Naive thymus-derived CD8-positive, alpha-beta T cell (primary cell): ENCODE measurements around the gene NINJ2. TPM values are rescaled to one million over a fixed set of nuclear protein-coding genes. Genes with fewer than 3 reads are reported as not detected.
"Not testable (repeated sequence)": the region's sequence is repeated elsewhere in the genome, so short reads cannot be mapped to it uniquely, and the experiment has no call there.

Source experiments
- ATAC-seq, 2 donors: fragments of 150-1000 bp; cut with Tn5 transposase in 1 of 2; sonication (Bioruptor Pico), chemical (Tn5 transposase) in 1 of 2; 1 replicate in 1 of 2; 2 replicates in 1 of 2; pipeline ENCODE4 v1.10.0; 2021; ENCODE audit warnings: mild to moderate bottlenecking in 2 of 2, moderate library complexity in 2 of 2
- POLR2A ChIA-PET: fragments of 350-600 bp; sonication (Branson Sonifier 250); formaldehyde crosslinking; loops from one replicate; lab custom pipeline; 2021; ENCODE audit warnings: antibody characterized with exemption; lab: Charles Lee
- DNase-seq, 10 donors: peaks; one replicate each; pipeline versions ENCODE4 v3.0.0 to v3.0.0-alpha.2; 2020 to 2022
- H3K27ac Mint-ChIP-seq, 10 donors: one replicate each; pipeline ENCODE4 v1.8.0; 2020 to 2022; ENCODE audit warnings: mild to moderate bottlenecking in 10 of 10, mixed read lengths in 10 of 10, moderate library complexity in 4 of 10, inconsistent platforms in 1 of 10
- H3K27me3 Mint-ChIP-seq, 5 donors: one replicate each; pipeline ENCODE4 v1.8.0; 2021 to 2022; ENCODE audit warnings: mixed read lengths in 5 of 5
- H3K36me3 Mint-ChIP-seq, 3 donors: one replicate each; pipeline ENCODE4 v1.8.0; 2020 to 2022; ENCODE audit warnings: mixed read lengths in 3 of 3, mild to moderate bottlenecking in 2 of 3, inconsistent platforms in 1 of 3
- H3K4me1 Mint-ChIP-seq, 4 donors: one replicate each; pipeline ENCODE4 v1.8.0; 2021 to 2022; ENCODE audit warnings: mixed read lengths in 4 of 4
- H3K4me3 Mint-ChIP-seq, 10 donors: one replicate each; pipeline ENCODE4 v1.8.0; 2020 to 2022; ENCODE audit warnings: mild to moderate bottlenecking in 10 of 10, mixed read lengths in 10 of 10, moderate library complexity in 6 of 10, inconsistent platforms in 1 of 10
- H3K9me3 Mint-ChIP-seq, 9 donors: one replicate each; pipeline ENCODE4 v1.8.0; 2020 to 2022; ENCODE audit warnings: mixed read lengths in 9 of 9, mild to moderate bottlenecking in 3 of 9, inconsistent platforms in 1 of 9, moderate library complexity in 1 of 9
- polyA plus RNA-seq, 3 donors: library from polyadenylated mRNA; unstranded; fragments of 300-500 nt; fragmentation: Illumina TruSeq; gene quantifications; one replicate each; pipeline ENCODE4 v1.2.3, GENCODE V29; 2021
- total RNA-seq, 8 experiments: library from RNA in 2 of 8; stranded (reverse) in 2 of 8; gene quantifications; one replicate each; pipeline ENCODE4 v1.2.3 and lab custom pipeline; 2021 to 2026

Gene NINJ2
- total and polyA plus RNA-seq, 5 experiments from 2014 or later = 0.85 to 5.1 (median 3.9) TPM

GRCh38 chr12:646442-647384 is 16.5 kb downstream of the NINJ2 start:
- H3K4me1 Mint-ChIP-seq = peaks cover 13 to 44% (median 43%) of the 10 kb centered on the region in 4 donors

GRCh38 chr12:645563-646071 is 17.6 kb downstream of the NINJ2 start:
- Mint-ChIP-seq H3K27me3 (no peaks in the 10 kb centered on the region), H3K9me3 (no peaks in the 10 kb centered on the region), H3K4me3 (peak overlapping the region in 1 of 10 donors; percentile 2), H3K27ac (peak overlapping the region in 7 of 10 donors; percentile 33 to 94 (median 64)), H3K36me3 (no peaks in the 10 kb centered on the region), H3K4me1 (peaks cover 13 to 47% (median 40%) of the 10 kb centered on the region in 4 donors)
- no peak for DNase-seq
- POLR2A ChIA-PET = interaction anchor here (1.1 kb wide), 2 partner anchors 105 to 106 kb away, joined by 3 to 6 read pairs; partner anchors contain the start of gene WNK1
- ATAC-seq = no peak

More at GRCh38 chr12:646442-647384, 16.5 kb downstream of the NINJ2 start:
- ATAC-seq (no peak), DNase-seq (no peak)
- POLR2A ChIA-PET = interaction anchor here (1.1 kb wide), 1 partner anchor 104 kb away, joined by 6 read pairs; no protein-coding TSS in a partner anchor
- Mint-ChIP-seq H3K27me3 (no peaks in the 10 kb centered on the region), H3K4me3 (peak overlapping the region in 1 of 10 donors; percentile 5), H3K36me3 (no peaks in the 10 kb centered on the region), H3K27ac (peak overlapping the region in 6 of 10 donors; percentile 7 to 81 (median 46)), H3K9me3 (no peaks in the 10 kb centered on the region)

- H3K27ac Mint-ChIP-seq = peak overlapping the region in 6 of 10 donors; percentile 9 to 98 (median 92)
- no peaks in the 10 kb centered on the region for H3K27me3 Mint-ChIP-seq
- ATAC-seq (no peak), DNase-seq (no peak)
- POLR2A ChIA-PET = interaction anchor here (1.1 kb wide), 2 partner anchors 106 to 107 kb away, joined by 3 to 6 read pairs; partner anchors contain the start of gene WNK1
- H3K36me3 Mint-ChIP-seq = no peaks in the 10 kb centered on the region
- peak overlapping the region in 1 of 10 donors; percentile 28 for H3K4me3 Mint-ChIP-seq
- peaks cover 14 to 53% (median 44%) of the 10 kb centered on the region in 4 donors for H3K4me1 Mint-ChIP-seq
- H3K9me3 Mint-ChIP-seq = no peaks in the 10 kb centered on the region
Observed at GRCh38 chr12:644818-645552, 18.3 kb downstream of the NINJ2 start.

- H3K27me3 Mint-ChIP-seq = no peaks in the 10 kb centered on the region
- H3K4me1 Mint-ChIP-seq = peaks cover 20 to 60% (median 50%) of the 10 kb centered on the region in 4 donors
- no peak for ATAC-seq
- peak overlapping the region; percentile 55 to 92 (median 82) for H3K4me3 Mint-ChIP-seq
- H3K36me3 Mint-ChIP-seq = no peaks in the 10 kb centered on the region
- DNase-seq = no peak
- POLR2A ChIA-PET = interaction anchor here (3.8 kb wide), 1 partner anchor 107 kb away, joined by 53 read pairs; the partner anchor contains the start of gene WNK1
- no peaks in the 10 kb centered on the region for H3K9me3 Mint-ChIP-seq
- H3K27ac Mint-ChIP-seq = peak overlapping the region; percentile 90 to 98 (median 94)
Observed at GRCh38 chr12:644303-644639, 19.0 kb downstream of the NINJ2 start.

GRCh38 chr12:643475-644302 is 19.6 kb downstream of the NINJ2 start:
- DNase-seq = peak in 1 of 10 donors; percentile 10
- peak in 1 of 2 donors; percentile 4 for ATAC-seq
- POLR2A ChIA-PET = interaction anchor here (0.6 to 3.8 kb wide), 8 partner anchors 10 to 117 kb away, joined by 3 to 53 read pairs (median 5); partner anchors contain the start of gene WNK1
- Mint-ChIP-seq H3K4me3 (peak overlapping the region; percentile 68 to 92 (median 84)), H3K27me3 (no peaks in the 10 kb centered on the region), H3K4me1 (peaks cover 24 to 65% (median 56%) of the 10 kb centered on the region in 4 donors), H3K36me3 (no peaks in the 10 kb centered on the region), H3K27ac (peak overlapping the region; percentile 90 to 98 (median 94)), H3K9me3 (no peaks in the 10 kb centered on the region)

- no peaks in the 10 kb centered on the region for H3K36me3 Mint-ChIP-seq
- peaks cover 24 to 72% (median 59%) of the 10 kb centered on the region in 4 donors for H3K4me1 Mint-ChIP-seq
- no peaks in the 10 kb centered on the region for H3K9me3 Mint-ChIP-seq
- peak overlapping the region; percentile 90 to 98 (median 94) for H3K27ac Mint-ChIP-seq
- POLR2A ChIA-PET = interaction anchor here (0.6 to 3.8 kb wide), 13 partner anchors 8 to 307 kb away, joined by 3 to 53 read pairs (median 4); partner anchors contain the start of genes RAD52 and WNK1
- peak; percentile 81 to 84 for ATAC-seq
- peak overlapping the region; percentile 73 to 92 (median 84) for H3K4me3 Mint-ChIP-seq
- no peaks in the 10 kb centered on the region for H3K27me3 Mint-ChIP-seq
- DNase-seq = peak; percentile 52 to 84 (median 72)
Observed at GRCh38 chr12:642633-643474, 20.4 kb downstream of the NINJ2 start.

- not testable (repeated sequence) for H3K36me3 Mint-ChIP-seq, H3K27me3 Mint-ChIP-seq, H3K9me3 Mint-ChIP-seq, ATAC-seq, DNase-seq
- H3K4me3 Mint-ChIP-seq = peak overlapping the region in 7 of 10 donors; percentile 14 to 86 (median 39)
- POLR2A ChIA-PET = interaction anchor here (2.2 to 3.8 kb wide), 2 partner anchors 44 to 110 kb away, joined by 10 to 53 read pairs; partner anchors contain the start of gene WNK1
- peak overlapping the region in 9 of 10 donors; percentile 44 to 92 (median 86) for H3K27ac Mint-ChIP-seq
- peaks cover 20 to 69% (median 58%) of the 10 kb centered on the region in 4 donors for H3K4me1 Mint-ChIP-seq
Observed at GRCh38 chr12:641321-641720, 21.9 kb downstream of the NINJ2 start.

- DNase-seq (no peak), ATAC-seq (no peak)
- H3K9me3 Mint-ChIP-seq = no peaks in the 10 kb centered on the region
- H3K27me3 Mint-ChIP-seq = no peaks in the 10 kb centered on the region
- H3K27ac Mint-ChIP-seq = peak overlapping the region; percentile 66 to 93 (median 84)
- peak overlapping the region in 4 of 10 donors; percentile 18 to 62 (median 34) for H3K4me3 Mint-ChIP-seq
- peaks cover 20 to 69% (median 58%) of the 10 kb centered on the region in 4 donors for H3K4me1 Mint-ChIP-seq
- POLR2A ChIA-PET = interaction anchor here (1.6 to 3.8 kb wide), 2 partner anchors 111 to 112 kb away, joined by 7 to 53 read pairs; partner anchors contain the start of gene WNK1
- no peaks in the 10 kb centered on the region for H3K36me3 Mint-ChIP-seq
Observed at GRCh38 chr12:640773-641172, 22.5 kb downstream of the NINJ2 start.

- H3K27ac Mint-ChIP-seq = peak overlapping the region; percentile 70 to 92 (median 85)
- no peaks in the 10 kb centered on the region for H3K9me3 Mint-ChIP-seq
- ATAC-seq = no peak
- peaks cover 18 to 71% (median 52%) of the 10 kb centered on the region in 4 donors for H3K4me1 Mint-ChIP-seq
- H3K27me3 Mint-ChIP-seq = no peaks in the 10 kb centered on the region
- H3K4me3 Mint-ChIP-seq = no peak overlapping the region
- DNase-seq = no peak
- H3K36me3 Mint-ChIP-seq = no peaks in the 10 kb centered on the region
- POLR2A ChIA-PET = interaction anchor here (1.6 kb wide), 1 partner anchor 112 kb away, joined by 7 read pairs; the partner anchor contains the start of gene WNK1
Observed at GRCh38 chr12:639988-640387, 23.3 kb downstream of the NINJ2 start.

- no peaks in the 10 kb centered on the region for H3K27me3 Mint-ChIP-seq
- H3K4me3 Mint-ChIP-seq = peak overlapping the region in 2 of 10 donors; percentile 27 to 45
- DNase-seq (no peak), ATAC-seq (no peak)
- no peaks in the 10 kb centered on the region for H3K36me3 Mint-ChIP-seq
- H3K27ac Mint-ChIP-seq = peak overlapping the region; percentile 70 to 92 (median 85)
- POLR2A ChIA-PET = interaction anchor here (1.6 kb wide), 1 partner anchor 113 kb away, joined by 7 read pairs; the partner anchor contains the start of gene WNK1
- no peaks in the 10 kb centered on the region for H3K9me3 Mint-ChIP-seq
- H3K4me1 Mint-ChIP-seq = peaks cover 18 to 66% (median 48%) of the 10 kb centered on the region in 4 donors
Observed at GRCh38 chr12:639566-639965, 23.7 kb downstream of the NINJ2 start.
